ENCODE data around the gene ZC3H18.

- TF ChIP-seq, protein P1, sequence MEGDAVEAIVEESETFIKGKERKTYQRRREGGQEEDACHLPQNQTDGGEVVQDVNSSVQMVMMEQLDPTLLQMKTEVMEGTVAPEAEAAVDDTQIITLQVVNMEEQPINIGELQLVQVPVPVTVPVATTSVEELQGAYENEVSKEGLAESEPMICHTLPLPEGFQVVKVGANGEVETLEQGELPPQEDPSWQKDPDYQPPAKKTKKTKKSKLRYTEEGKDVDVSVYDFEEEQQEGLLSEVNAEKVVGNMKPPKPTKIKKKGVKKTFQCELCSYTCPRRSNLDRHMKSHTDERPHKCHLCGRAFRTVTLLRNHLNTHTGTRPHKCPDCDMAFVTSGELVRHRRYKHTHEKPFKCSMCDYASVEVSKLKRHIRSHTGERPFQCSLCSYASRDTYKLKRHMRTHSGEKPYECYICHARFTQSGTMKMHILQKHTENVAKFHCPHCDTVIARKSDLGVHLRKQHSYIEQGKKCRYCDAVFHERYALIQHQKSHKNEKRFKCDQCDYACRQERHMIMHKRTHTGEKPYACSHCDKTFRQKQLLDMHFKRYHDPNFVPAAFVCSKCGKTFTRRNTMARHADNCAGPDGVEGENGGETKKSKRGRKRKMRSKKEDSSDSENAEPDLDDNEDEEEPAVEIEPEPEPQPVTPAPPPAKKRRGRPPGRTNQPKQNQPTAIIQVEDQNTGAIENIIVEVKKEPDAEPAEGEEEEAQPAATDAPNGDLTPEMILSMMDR (IDR thresholded peaks at IDR 0.05): peak; percentile 51 to 61 (median 58)
- no peak for TF ChIP-seq POLR2A (IDR thresholded peaks at IDR 0.05)
Measured at GRCh38 chr16:88561485-88562359, 8.5 kb upstream of the ZC3H18 start.

All from right lobe of liver (tissue), 4 donors.